HEK293 (cell line): ENCODE measurements around the gene DENND1A.

Experiments
- KLF16 ChIP-seq: fragments of 450-650 bp; formaldehyde crosslinking; IDR thresholded peaks from 2 replicates; pipeline ENCODE4 v1.5.1; 2017; ENCODE audit warnings: missing biosample characterization, missing genetic modification characterization
- YY1 ChIP-seq: fragments of 450-650 bp; formaldehyde crosslinking; IDR thresholded peaks from 2 replicates; pipeline ENCODE4 v1.5.1; 2018; ENCODE audit warnings: missing biosample characterization, missing genetic modification characterization
- ZNF10 ChIP-seq: fragments of 450-650 bp; formaldehyde crosslinking; IDR thresholded peaks from 2 replicates; pipeline ENCODE4 v1.5.1; 2017; ENCODE audit warnings: missing biosample characterization, missing genetic modification characterization
- ZNF121 ChIP-seq: fragments of 450-650 bp; formaldehyde crosslinking; IDR thresholded peaks from 2 replicates; pipeline ENCODE4 v1.5.1; 2016; ENCODE audit warnings: missing biosample characterization, missing genetic modification characterization
- ZNF274 ChIP-seq, 2 experiments: fragments of 200-500 bp in 1 of 2; fragments of 450-650 bp in 1 of 2; sonication (Bioruptor generic) in 1 of 2; formaldehyde crosslinking in 1 of 2; IDR thresholded peaks; 2 replicates each; pipeline versions ENCODE4 v1.5.1 to v1.6.1; 2014 to 2016; ENCODE audit warnings: borderline replicate concordance in 1 of 2, inconsistent platforms in 1 of 2, low read length in 1 of 2, missing biosample characterization in 1 of 2, missing genetic modification characterization in 1 of 2
- ZNF501 ChIP-seq: fragments of 450-650 bp; formaldehyde crosslinking; IDR thresholded peaks from 2 replicates; pipeline ENCODE4 v1.5.1; 2016; ENCODE audit warnings: missing biosample characterization, missing genetic modification characterization
- ZNF660 ChIP-seq: fragments of 450-650 bp; IDR thresholded peaks from 2 replicates; pipeline ENCODE4 v1.5.1; 2018; ENCODE audit warnings: missing biosample characterization, mild to moderate bottlenecking, missing genetic modification characterization
- ZNF843 ChIP-seq: fragments of 450-650 bp; formaldehyde crosslinking; IDR thresholded peaks from 2 replicates; pipeline ENCODE4 v1.5.1; 2016; ENCODE audit warnings: missing biosample characterization, missing genetic modification characterization
- ZSCAN23 ChIP-seq: fragments of 450-650 bp; formaldehyde crosslinking; IDR thresholded peaks from 2 replicates; pipeline ENCODE4 v1.5.1; 2016; ENCODE audit warnings: missing biosample characterization, missing genetic modification characterization
- TF ChIP-seq, protein P1 (sequence below): fragments of 450-650 bp; formaldehyde crosslinking; optimal IDR thresholded peaks from 2 replicates; pipeline ENCODE3; 2016; ENCODE audit warnings: missing biosample characterization, mild to moderate bottlenecking, missing genetic modification characterization
- TF ChIP-seq, protein P2 (sequence below): fragments of 450-650 bp; formaldehyde crosslinking; IDR thresholded peaks from 2 replicates; pipeline ENCODE4 v1.5.1; 2016; ENCODE audit warnings: missing biosample characterization, missing genetic modification characterization
- TF ChIP-seq, protein P3 (sequence below): fragments of 450-650 bp; IDR thresholded peaks from 2 replicates; pipeline ENCODE4 v1.5.1; 2018; ENCODE audit warnings: missing biosample characterization, missing genetic modification characterization
- TF ChIP-seq, protein P4 (sequence below): fragments of 450-650 bp; formaldehyde crosslinking; IDR thresholded peaks from 2 replicates; pipeline ENCODE4 v1.5.1; 2016; ENCODE audit warnings: missing biosample characterization, missing genetic modification characterization

DNA sequence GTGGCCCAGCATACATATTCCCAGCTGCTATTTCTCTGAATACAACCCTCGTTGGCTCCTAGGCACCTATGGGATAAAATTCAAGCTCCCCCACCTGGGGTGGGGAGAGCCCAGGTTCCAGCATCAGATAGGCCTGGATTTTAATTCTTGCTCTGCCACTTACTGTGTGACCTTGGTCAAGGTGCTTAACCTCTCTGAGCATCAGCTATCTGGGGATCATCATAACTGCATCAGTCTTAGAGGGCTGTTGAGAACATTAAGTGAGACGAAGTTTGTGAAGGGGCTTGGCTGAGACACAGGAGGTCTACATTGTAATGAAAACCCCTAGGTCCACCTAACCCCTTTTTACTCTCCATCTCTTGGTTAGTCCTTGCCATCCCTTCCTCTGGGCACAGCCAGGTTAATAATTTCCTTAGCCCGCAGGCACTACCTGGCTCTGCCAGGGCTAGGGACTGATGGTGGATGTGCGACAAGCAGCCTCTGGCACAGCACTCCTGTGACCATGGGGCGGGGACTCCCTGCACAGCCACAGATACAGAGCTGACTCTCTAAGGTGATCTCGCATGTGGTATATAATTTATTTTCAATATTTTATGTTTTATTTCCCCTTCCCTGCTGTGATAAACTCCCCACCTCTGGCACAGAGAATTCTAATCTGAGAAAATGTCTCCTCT is 505.2 kb downstream of the DENND1A start:
- TF ChIP-seq ZNF121 (tag by site-specific recombination) (no peak), ZNF274 (IDR thresholded peaks at IDR 0.05; ENCODE audit: low read length) (no peak), ZNF274 (tag by site-specific recombination; IDR thresholded peaks at IDR 0.05; ENCODE audit: borderline replicate concordance) (no peak), KLF16 (tag by site-specific recombination) (no peak), ZNF660 (tag by site-specific recombination) (no peak), ZNF10 (no peak), ZNF501 (no peak), ZSCAN23 (tag by site-specific recombination) (no peak), ZNF843 (no peak), YY1 (tag by site-specific recombination) (no peak)
- TF ChIP-seq, protein P1, sequence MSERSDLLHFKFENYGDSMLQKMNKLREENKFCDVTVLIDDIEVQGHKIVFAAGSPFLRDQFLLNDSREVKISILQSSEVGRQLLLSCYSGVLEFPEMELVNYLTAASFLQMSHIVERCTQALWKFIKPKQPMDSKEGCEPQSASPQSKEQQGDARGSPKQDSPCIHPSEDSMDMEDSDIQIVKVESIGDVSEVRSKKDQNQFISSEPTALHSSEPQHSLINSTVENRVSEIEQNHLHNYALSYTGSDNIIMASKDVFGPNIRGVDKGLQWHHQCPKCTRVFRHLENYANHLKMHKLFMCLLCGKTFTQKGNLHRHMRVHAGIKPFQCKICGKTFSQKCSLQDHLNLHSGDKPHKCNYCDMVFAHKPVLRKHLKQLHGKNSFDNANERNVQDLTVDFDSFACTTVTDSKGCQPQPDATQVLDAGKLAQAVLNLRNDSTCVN (tag by site-specific recombination): no peak
- TF ChIP-seq, protein P2, sequence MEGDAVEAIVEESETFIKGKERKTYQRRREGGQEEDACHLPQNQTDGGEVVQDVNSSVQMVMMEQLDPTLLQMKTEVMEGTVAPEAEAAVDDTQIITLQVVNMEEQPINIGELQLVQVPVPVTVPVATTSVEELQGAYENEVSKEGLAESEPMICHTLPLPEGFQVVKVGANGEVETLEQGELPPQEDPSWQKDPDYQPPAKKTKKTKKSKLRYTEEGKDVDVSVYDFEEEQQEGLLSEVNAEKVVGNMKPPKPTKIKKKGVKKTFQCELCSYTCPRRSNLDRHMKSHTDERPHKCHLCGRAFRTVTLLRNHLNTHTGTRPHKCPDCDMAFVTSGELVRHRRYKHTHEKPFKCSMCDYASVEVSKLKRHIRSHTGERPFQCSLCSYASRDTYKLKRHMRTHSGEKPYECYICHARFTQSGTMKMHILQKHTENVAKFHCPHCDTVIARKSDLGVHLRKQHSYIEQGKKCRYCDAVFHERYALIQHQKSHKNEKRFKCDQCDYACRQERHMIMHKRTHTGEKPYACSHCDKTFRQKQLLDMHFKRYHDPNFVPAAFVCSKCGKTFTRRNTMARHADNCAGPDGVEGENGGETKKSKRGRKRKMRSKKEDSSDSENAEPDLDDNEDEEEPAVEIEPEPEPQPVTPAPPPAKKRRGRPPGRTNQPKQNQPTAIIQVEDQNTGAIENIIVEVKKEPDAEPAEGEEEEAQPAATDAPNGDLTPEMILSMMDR (tag by site-specific recombination): no peak
- TF ChIP-seq, protein P3, sequence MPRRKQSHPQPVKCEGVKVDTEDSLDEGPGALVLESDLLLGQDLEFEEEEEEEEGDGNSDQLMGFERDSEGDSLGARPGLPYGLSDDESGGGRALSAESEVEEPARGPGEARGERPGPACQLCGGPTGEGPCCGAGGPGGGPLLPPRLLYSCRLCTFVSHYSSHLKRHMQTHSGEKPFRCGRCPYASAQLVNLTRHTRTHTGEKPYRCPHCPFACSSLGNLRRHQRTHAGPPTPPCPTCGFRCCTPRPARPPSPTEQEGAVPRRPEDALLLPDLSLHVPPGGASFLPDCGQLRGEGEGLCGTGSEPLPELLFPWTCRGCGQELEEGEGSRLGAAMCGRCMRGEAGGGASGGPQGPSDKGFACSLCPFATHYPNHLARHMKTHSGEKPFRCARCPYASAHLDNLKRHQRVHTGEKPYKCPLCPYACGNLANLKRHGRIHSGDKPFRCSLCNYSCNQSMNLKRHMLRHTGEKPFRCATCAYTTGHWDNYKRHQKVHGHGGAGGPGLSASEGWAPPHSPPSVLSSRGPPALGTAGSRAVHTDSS (tag by site-specific recombination): no peak
- TF ChIP-seq, protein P4, sequence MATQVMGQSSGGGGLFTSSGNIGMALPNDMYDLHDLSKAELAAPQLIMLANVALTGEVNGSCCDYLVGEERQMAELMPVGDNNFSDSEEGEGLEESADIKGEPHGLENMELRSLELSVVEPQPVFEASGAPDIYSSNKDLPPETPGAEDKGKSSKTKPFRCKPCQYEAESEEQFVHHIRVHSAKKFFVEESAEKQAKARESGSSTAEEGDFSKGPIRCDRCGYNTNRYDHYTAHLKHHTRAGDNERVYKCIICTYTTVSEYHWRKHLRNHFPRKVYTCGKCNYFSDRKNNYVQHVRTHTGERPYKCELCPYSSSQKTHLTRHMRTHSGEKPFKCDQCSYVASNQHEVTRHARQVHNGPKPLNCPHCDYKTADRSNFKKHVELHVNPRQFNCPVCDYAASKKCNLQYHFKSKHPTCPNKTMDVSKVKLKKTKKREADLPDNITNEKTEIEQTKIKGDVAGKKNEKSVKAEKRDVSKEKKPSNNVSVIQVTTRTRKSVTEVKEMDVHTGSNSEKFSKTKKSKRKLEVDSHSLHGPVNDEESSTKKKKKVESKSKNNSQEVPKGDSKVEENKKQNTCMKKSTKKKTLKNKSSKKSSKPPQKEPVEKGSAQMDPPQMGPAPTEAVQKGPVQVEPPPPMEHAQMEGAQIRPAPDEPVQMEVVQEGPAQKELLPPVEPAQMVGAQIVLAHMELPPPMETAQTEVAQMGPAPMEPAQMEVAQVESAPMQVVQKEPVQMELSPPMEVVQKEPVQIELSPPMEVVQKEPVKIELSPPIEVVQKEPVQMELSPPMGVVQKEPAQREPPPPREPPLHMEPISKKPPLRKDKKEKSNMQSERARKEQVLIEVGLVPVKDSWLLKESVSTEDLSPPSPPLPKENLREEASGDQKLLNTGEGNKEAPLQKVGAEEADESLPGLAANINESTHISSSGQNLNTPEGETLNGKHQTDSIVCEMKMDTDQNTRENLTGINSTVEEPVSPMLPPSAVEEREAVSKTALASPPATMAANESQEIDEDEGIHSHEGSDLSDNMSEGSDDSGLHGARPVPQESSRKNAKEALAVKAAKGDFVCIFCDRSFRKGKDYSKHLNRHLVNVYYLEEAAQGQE: no peak
